ENCODE data around the gene B3GALT4.

Gene B3GALT4

DNA sequence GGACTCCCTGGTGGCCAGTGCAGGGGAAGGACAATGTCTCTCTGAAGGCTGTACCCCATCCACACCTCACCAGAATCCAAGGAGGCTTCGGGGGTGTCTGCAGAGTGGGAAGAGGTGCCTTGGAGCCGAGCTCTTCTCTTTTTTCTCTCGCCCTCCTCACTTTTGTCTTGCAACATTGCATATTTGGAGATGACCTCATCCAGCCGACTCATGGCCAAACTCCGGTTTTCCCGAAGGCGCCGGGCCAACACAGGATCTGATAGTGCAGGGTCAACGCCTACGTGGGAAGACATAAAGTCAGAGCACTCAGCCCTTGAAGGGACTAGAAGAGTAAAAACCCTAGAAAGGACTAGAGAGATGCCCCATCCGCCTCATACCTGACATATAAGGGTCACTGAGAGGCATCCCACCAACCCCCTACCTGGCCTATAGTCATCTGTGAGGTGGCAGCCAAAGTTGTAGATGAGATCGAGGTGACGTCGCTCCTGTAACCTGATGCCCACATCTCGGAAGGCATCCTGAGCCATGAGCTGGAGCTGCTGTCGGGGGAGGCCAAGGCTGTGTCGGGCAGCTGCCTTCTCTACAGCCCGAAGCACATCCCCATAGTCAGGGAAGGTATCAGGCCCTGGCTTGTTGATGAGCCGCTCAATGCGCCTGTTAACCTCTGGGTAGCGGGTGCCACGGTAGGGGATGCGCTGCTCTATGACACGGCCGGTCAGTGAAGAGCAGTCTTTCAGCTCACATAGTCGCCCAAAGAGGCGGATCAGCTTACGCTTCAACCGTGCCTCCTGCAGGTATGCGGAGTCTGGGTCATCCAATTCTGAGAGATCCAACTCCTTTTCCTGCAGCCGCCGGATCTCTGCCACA is 43.6 kb downstream of the B3GALT4 start:
- DNase-seq (ENCODE audit: low read depth), result no peak
- TF ChIP-seq, protein P1, sequence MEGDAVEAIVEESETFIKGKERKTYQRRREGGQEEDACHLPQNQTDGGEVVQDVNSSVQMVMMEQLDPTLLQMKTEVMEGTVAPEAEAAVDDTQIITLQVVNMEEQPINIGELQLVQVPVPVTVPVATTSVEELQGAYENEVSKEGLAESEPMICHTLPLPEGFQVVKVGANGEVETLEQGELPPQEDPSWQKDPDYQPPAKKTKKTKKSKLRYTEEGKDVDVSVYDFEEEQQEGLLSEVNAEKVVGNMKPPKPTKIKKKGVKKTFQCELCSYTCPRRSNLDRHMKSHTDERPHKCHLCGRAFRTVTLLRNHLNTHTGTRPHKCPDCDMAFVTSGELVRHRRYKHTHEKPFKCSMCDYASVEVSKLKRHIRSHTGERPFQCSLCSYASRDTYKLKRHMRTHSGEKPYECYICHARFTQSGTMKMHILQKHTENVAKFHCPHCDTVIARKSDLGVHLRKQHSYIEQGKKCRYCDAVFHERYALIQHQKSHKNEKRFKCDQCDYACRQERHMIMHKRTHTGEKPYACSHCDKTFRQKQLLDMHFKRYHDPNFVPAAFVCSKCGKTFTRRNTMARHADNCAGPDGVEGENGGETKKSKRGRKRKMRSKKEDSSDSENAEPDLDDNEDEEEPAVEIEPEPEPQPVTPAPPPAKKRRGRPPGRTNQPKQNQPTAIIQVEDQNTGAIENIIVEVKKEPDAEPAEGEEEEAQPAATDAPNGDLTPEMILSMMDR (IDR thresholded peaks at IDR 0.05; ENCODE audit: insufficient read depth, low read depth, low read length, missing control alignments), result no peak
- H3K4me3 ChIP-seq (ENCODE audit: low read depth, low read length), result no peak overlapping the region

DNA sequence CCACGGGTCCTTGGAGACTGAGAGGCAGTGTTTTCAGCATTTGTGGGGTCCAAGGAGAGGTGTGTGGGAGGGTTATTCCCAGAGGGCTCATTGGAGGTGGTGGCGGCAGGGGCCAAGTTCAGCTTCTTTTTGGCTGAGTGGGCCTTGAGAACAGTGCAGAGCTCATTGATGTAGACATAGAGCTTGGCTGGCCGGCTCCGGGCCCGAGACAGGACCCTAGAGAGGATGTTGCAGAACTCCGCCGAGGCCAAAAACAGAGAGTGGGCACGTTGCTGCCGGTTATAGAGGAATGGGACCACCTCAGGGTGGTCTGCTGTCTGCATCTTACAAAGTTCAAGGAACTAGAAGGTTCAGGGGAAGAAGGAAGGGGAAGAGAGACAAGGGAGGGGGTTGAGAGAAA is 44.3 kb downstream of the B3GALT4 start:
- H3K4me3 ChIP-seq (ENCODE audit: low read depth, low read length), result peak overlapping the region; percentile 65
- TF ChIP-seq, protein P1 (IDR thresholded peaks at IDR 0.05; ENCODE audit: insufficient read depth, low read depth, low read length, missing control alignments), result no peak

DNA sequence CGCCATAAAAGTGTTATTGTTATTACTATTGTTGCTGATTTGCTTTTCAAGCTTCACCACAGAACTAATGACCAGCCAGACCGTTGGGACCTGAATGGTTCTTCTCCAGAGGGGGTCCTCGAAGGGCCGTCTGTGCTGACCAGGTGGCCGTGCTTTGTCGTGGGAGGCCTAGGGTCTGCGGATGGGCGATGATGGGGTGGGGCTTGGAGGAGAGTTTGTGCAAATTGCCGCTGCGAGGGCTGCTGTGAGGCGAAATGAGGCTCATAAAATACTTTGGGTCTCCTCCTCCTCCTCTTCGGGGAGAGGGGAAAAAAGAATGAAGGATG is 46.7 kb downstream of the B3GALT4 start:
- H3K4me3 ChIP-seq (ENCODE audit: low read depth, low read length), result peak overlapping the region; percentile 65
- no peak for DNase-seq (ENCODE audit: low read depth)
- TF ChIP-seq, protein P1 (IDR thresholded peaks at IDR 0.05; ENCODE audit: insufficient read depth, low read depth, low read length, missing control alignments), result no peak

More for the DNA sequence above, 44.3 kb downstream of the B3GALT4 start:
- no peak for DNase-seq (ENCODE audit: low read depth)

DNA sequence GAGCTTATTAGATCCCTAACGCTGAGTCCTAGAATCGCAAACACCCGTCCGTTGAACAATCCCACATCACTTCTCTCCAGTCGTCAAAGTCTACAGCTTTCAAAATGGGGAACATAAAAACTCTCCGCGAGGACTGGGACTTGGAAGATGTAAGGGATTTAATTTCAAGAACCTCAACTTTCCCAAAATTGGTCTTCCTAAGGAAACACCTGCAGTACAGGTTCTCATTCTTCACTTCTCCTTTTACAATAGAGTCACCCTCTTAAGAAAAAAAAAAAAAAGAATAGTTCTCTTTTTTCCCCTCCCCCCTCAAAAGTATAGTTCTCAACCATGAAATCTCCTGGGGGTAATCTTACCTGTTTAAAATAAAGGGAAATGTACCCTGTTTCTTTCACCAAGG is 47.2 kb downstream of the B3GALT4 start:
- peak; percentile 40 for DNase-seq (ENCODE audit: low read depth)
- TF ChIP-seq, protein P1 (IDR thresholded peaks at IDR 0.05; ENCODE audit: insufficient read depth, low read depth, low read length, missing control alignments), result no peak
- H3K4me3 ChIP-seq (ENCODE audit: low read depth, low read length), result peak overlapping the region; percentile 65

Data from GM12865 (cell line).